WTC11 (cell line): Measurements from ENCODE around the gene CACNA2D1. TPM values are rescaled to one million over a fixed set of nuclear protein-coding genes. Genes with fewer than 3 reads are reported as not detected.

Source experiments
- ATAC-seq: fragments of 200-7000 bp; cut with Tn5 transposase; 2 replicates; pipeline ENCODE4 v1.10.0; 2021; ENCODE audit warnings: mild to moderate bottlenecking, moderate library complexity
- CTCF ChIA-PET: fragments of 300-600 bp; sonication (Branson Sonifier 250); formaldehyde crosslinking; loops from one replicate; lab custom pipeline; 2021; ENCODE audit warnings: antibody characterized with exemption; lab: Charles Lee
- POLR2A ChIA-PET: fragments of 350-600 bp; sonication (Branson Sonifier 250); formaldehyde crosslinking; loops from one replicate; lab custom pipeline; 2021; ENCODE audit warnings: antibody characterized with exemption; lab: Charles Lee
- DNase-seq: peaks from one replicate; pipeline ENCODE4 v3.0.0; 2021; ENCODE audit warnings: low spot score
- H3K27ac Mint-ChIP-seq: 2 replicates; pipeline ENCODE4 v1.8.0; 2021; ENCODE audit warnings: mixed read lengths
- H3K27me3 Mint-ChIP-seq: 2 replicates; pipeline ENCODE4 v1.8.0; 2021; ENCODE audit warnings: low read depth, mild to moderate bottlenecking, moderate library complexity, mixed read lengths
- H3K36me3 Mint-ChIP-seq: 2 replicates; pipeline ENCODE4 v1.8.0; 2021; ENCODE audit warnings: mixed read lengths
- H3K4me1 Mint-ChIP-seq: 2 replicates; pipeline ENCODE4 v1.8.0; 2022; ENCODE audit warnings: mixed read lengths
- H3K4me3 Mint-ChIP-seq: 2 replicates; pipeline ENCODE4 v1.8.0; 2021; ENCODE audit warnings: mild to moderate bottlenecking, moderate library complexity, mixed read lengths
- H3K9me3 Mint-ChIP-seq: 2 replicates; pipeline ENCODE4 v1.8.0; 2021; ENCODE audit warnings: mixed read lengths
- CBFB ChIP-seq: sonication (generic); formaldehyde crosslinking; IDR thresholded peaks from 2 replicates; pipeline ENCODE4 v1.8.1; 2022; ENCODE audit warnings: mild to moderate bottlenecking, low read depth, missing genetic modification reagents
- ESRRA ChIP-seq: sonication (generic); formaldehyde crosslinking; IDR thresholded peaks from 2 replicates; pipeline ENCODE4 v1.8.1; 2022; ENCODE audit warnings: mild to moderate bottlenecking, missing genetic modification reagents, borderline replicate concordance
- GABPB1 ChIP-seq: sonication (generic); formaldehyde crosslinking; IDR thresholded peaks from 2 replicates; pipeline ENCODE4 v1.8.1; 2023; ENCODE audit warnings: mild to moderate bottlenecking, missing genetic modification reagents
- HMGA2 ChIP-seq: fragments of 250-450 bp; sonication (Bioruptor Pico); IDR thresholded peaks from 2 replicates; pipeline ENCODE4 v1.4.0; 2021; ENCODE audit warnings: mild to moderate bottlenecking, moderate library complexity
- JUN ChIP-seq: sonication (generic); formaldehyde crosslinking; IDR thresholded peaks from 2 replicates; pipeline ENCODE4 v1.8.0; 2023; ENCODE audit warnings: mild to moderate bottlenecking, missing genetic modification reagents
- NFYB ChIP-seq: sonication (generic); formaldehyde crosslinking; conservative IDR thresholded peaks from 2 replicates; pipeline ENCODE4 v1.8.0; 2022; ENCODE audit warnings: low read depth, missing genetic modification reagents
- NR1H2 ChIP-seq: sonication (generic); formaldehyde crosslinking; IDR thresholded peaks from 2 replicates; pipeline ENCODE4 v1.9.0; 2021; ENCODE audit warnings: mild to moderate bottlenecking, moderate library complexity, missing genetic modification reagents
- TEAD4 ChIP-seq: sonication (generic); formaldehyde crosslinking; IDR thresholded peaks from 2 replicates; pipeline ENCODE4 v1.8.0; 2022; ENCODE audit warnings: mild to moderate bottlenecking, missing genetic modification reagents
- ZNF121 ChIP-seq: sonication (generic); formaldehyde crosslinking; IDR thresholded peaks from 2 replicates; pipeline ENCODE4 v1.8.0; 2023; ENCODE audit warnings: missing genetic modification reagents
- ZNF138 ChIP-seq: sonication (generic); formaldehyde crosslinking; conservative IDR thresholded peaks from 2 replicates; pipeline ENCODE4 v1.8.1; 2022; ENCODE audit warnings: mild to moderate bottlenecking, moderate library complexity, missing genetic modification reagents
- ZNF671 ChIP-seq: fragments of 250-450 bp; sonication (Bioruptor Pico); IDR thresholded peaks from 2 replicates; pipeline ENCODE4 v1.8.0; 2021; ENCODE audit warnings: mild to moderate bottlenecking
- total RNA-seq: library from RNA; stranded (reverse); gene quantifications from 3 replicates; pipeline ENCODE4 v1.2.3, GENCODE V29; 2021
- TF ChIP-seq, protein P1 (sequence below): sonication (generic); formaldehyde crosslinking; IDR thresholded peaks from 2 replicates; pipeline ENCODE4 v1.8.0; 2022; ENCODE audit warnings: mild to moderate bottlenecking, missing genetic modification reagents
- TF ChIP-seq, protein P2 (sequence below): fragments of 250-450 bp; sonication (Bioruptor Pico); IDR thresholded peaks from 2 replicates; pipeline ENCODE4 v1.9.0; 2021; ENCODE audit warnings: moderate library complexity, mild to moderate bottlenecking, inconsistent platforms, borderline replicate concordance
- TF ChIP-seq, protein P3 (sequence below): sonication (generic); formaldehyde crosslinking; IDR thresholded peaks from 2 replicates; pipeline ENCODE4 v1.8.1; 2022; ENCODE audit warnings: mild to moderate bottlenecking, moderate library complexity, missing genetic modification reagents
- TF ChIP-seq, protein P4 (sequence below): sonication (generic); formaldehyde crosslinking; IDR thresholded peaks from 2 replicates; pipeline ENCODE4 v1.8.0; 2023; ENCODE audit warnings: missing genetic modification reagents
- TF ChIP-seq, protein P5 (sequence below): fragments of 250-450 bp; sonication (Bioruptor Pico); IDR thresholded peaks from 2 replicates; pipeline ENCODE4 v1.9.0; 2021; ENCODE audit warnings: mild to moderate bottlenecking, borderline replicate concordance
- TF ChIP-seq, protein P6 (sequence below): sonication (generic); formaldehyde crosslinking; IDR thresholded peaks from 2 replicates; pipeline ENCODE4 v1.8.0; 2023; ENCODE audit warnings: mild to moderate bottlenecking, missing genetic modification reagents
- TF ChIP-seq, protein P7 (sequence below): sonication (generic); formaldehyde crosslinking; IDR thresholded peaks from 2 replicates; pipeline ENCODE4 v1.8.1; 2023; ENCODE audit warnings: mild to moderate bottlenecking, missing genetic modification reagents

Gene CACNA2D1
- total RNA-seq, 1 experiment from 2014 or later = 33.3 TPM

DNA sequence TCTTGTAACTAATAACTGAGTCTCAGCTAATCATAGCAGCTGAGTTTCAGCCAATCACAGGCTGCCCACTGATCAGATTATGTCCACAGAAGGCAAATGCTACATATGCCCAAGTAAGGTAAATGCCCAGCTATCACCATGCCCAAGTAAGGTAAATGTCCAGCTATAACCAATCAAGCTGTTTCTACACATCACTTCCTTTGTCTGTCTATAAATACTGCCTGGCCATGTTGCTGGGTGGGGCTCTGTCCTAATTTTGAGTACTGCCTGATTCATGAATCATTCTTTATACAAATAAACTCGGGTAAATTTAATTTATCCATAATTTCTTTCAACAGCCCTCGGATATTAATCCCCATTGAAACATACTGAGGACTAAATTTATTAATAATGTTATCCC is 312.4 kb downstream of the CACNA2D1 start (continued):
- TF ChIP-seq ESRRA (CRISPR knock-in tag) = no peak
- TF ChIP-seq, protein P1, sequence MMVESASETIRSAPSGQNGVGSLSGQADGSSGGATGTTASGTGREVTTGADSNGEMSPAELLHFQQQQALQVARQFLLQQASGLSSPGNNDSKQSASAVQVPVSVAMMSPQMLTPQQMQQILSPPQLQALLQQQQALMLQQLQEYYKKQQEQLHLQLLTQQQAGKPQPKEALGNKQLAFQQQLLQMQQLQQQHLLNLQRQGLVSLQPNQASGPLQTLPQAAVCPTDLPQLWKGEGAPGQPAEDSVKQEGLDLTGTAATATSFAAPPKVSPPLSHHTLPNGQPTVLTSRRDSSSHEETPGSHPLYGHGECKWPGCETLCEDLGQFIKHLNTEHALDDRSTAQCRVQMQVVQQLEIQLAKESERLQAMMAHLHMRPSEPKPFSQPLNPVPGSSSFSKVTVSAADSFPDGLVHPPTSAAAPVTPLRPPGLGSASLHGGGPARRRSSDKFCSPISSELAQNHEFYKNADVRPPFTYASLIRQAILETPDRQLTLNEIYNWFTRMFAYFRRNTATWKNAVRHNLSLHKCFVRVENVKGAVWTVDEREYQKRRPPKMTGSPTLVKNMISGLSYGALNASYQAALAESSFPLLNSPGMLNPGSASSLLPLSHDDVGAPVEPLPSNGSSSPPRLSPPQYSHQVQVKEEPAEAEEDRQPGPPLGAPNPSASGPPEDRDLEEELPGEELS = no peak

DNA sequence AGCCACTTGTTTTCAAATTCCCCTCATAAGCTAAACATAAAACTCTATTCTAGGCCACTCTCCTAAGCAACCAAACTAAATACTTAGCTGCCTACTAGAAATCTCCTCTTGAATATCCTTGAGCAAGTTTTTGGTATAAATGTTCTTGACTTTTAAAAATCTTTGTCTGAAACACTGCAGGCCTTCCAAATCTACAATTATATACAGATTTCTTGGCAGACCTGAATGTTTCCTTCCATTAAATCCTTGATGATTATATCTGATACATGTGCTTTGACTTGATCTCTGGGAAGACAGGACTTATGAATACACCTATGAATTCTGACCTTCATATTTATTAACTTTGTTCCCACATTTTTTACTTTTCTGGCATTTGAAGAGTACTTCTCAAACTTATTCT is 314.5 kb downstream of the CACNA2D1 start:
- Mint-ChIP-seq H3K27ac (no peak overlapping the region; the same call in 1 of the 2 replicates), H3K4me1 (peaks cover 4% of the 10 kb centered on the region; the same call in 1 of the 2 replicates), H3K4me3 (no peak overlapping the region), H3K36me3 (peaks cover 21% of the 10 kb centered on the region), H3K27me3 (no peaks in the 10 kb centered on the region), H3K9me3 (peaks cover 25% of the 10 kb centered on the region)
- CTCF ChIA-PET = no interaction called here
- DNase-seq = no peak
- no peak for ATAC-seq
- POLR2A ChIA-PET = no interaction called here
- TF ChIP-seq, protein P2, sequence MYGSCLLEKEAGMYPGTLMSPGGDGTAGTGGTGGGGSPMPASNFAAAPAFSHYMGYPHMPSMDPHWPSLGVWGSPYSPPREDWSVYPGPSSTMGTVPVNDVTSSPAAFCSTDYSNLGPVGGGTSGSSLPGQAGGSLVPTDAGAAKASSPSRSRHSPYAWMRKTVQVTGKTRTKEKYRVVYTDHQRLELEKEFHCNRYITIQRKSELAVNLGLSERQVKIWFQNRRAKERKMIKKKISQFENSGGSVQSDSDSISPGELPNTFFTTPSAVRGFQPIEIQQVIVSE (CRISPR knock-in tag) = no peak
- no peak for TF ChIP-seq GABPB1
- TF ChIP-seq, protein P3, sequence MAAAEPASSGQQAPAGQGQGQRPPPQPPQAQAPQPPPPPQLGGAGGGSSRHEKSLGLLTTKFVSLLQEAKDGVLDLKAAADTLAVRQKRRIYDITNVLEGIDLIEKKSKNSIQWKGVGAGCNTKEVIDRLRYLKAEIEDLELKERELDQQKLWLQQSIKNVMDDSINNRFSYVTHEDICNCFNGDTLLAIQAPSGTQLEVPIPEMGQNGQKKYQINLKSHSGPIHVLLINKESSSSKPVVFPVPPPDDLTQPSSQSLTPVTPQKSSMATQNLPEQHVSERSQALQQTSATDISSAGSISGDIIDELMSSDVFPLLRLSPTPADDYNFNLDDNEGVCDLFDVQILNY (CRISPR knock-in tag) = no peak
- no peak for TF ChIP-seq TEAD4 (CRISPR knock-in tag)

DNA sequence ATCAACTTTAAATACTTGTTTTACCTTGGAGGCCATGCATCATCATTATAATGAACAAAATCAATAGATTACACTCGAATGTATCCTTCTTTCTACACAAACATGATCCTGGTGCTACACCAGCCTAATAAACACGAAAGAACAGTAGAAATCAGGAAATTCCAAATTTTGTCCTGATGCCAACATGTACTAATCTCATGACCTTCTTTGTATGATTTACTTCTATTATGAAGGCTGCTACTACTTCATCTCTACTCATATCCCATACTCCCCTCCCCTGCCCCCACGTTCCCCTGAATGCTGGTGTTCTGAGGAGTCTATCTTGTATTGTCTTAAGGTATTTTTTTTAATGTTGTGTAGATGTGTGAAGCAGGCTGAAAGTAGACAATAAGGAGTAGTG is 315.0 kb downstream of the CACNA2D1 start:
- H3K27me3 Mint-ChIP-seq = no peaks in the 10 kb centered on the region
- ChIA-PET CTCF (no interaction called here), POLR2A (no interaction called here)
- no peak for TF ChIP-seq HMGA2 (CRISPR knock-in tag)
- no peak for TF ChIP-seq NFYB (CRISPR knock-in tag)
- peaks cover 4% of the 10 kb centered on the region for H3K4me1 Mint-ChIP-seq
- H3K4me3 Mint-ChIP-seq = no peak overlapping the region
- H3K9me3 Mint-ChIP-seq = peaks cover 27% of the 10 kb centered on the region
- no peak for ATAC-seq
- H3K36me3 Mint-ChIP-seq = peaks cover 23% of the 10 kb centered on the region
- no peak overlapping the region for H3K27ac Mint-ChIP-seq
- DNase-seq = no peak

DNA sequence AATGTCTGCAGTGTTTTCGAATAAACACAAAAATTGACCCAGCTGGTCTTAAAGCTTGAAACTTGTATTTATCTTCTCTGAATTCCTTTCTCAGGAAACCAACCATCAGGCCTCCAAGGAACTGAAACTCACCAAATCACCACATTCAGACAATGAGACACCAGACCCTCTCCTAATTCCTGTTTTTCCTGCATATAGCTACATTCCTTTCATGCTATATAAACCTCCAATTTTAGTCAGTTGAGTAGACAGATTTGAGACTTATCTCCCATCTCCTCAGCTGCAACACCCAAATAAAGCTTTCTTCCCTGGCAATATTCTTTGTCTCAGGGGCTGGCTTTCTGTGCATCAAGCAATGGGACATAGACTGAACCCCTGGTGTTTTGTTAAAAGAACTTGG is 317.0 kb downstream of the CACNA2D1 start:
- no peak overlapping the region; the same call in 1 of the 2 replicates for H3K27ac Mint-ChIP-seq
- TF ChIP-seq, protein P4, sequence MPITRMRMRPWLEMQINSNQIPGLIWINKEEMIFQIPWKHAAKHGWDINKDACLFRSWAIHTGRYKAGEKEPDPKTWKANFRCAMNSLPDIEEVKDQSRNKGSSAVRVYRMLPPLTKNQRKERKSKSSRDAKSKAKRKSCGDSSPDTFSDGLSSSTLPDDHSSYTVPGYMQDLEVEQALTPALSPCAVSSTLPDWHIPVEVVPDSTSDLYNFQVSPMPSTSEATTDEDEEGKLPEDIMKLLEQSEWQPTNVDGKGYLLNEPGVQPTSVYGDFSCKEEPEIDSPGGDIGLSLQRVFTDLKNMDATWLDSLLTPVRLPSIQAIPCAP (CRISPR knock-in tag) = no peak
- TF ChIP-seq ZNF671 (CRISPR knock-in tag) (no peak), ZNF121 (CRISPR knock-in tag) (no peak), CBFB (no peak), ZNF138 (CRISPR knock-in tag) (no peak), NR1H2 (no peak), JUN (CRISPR knock-in tag) (no peak)
- TF ChIP-seq, protein P5, sequence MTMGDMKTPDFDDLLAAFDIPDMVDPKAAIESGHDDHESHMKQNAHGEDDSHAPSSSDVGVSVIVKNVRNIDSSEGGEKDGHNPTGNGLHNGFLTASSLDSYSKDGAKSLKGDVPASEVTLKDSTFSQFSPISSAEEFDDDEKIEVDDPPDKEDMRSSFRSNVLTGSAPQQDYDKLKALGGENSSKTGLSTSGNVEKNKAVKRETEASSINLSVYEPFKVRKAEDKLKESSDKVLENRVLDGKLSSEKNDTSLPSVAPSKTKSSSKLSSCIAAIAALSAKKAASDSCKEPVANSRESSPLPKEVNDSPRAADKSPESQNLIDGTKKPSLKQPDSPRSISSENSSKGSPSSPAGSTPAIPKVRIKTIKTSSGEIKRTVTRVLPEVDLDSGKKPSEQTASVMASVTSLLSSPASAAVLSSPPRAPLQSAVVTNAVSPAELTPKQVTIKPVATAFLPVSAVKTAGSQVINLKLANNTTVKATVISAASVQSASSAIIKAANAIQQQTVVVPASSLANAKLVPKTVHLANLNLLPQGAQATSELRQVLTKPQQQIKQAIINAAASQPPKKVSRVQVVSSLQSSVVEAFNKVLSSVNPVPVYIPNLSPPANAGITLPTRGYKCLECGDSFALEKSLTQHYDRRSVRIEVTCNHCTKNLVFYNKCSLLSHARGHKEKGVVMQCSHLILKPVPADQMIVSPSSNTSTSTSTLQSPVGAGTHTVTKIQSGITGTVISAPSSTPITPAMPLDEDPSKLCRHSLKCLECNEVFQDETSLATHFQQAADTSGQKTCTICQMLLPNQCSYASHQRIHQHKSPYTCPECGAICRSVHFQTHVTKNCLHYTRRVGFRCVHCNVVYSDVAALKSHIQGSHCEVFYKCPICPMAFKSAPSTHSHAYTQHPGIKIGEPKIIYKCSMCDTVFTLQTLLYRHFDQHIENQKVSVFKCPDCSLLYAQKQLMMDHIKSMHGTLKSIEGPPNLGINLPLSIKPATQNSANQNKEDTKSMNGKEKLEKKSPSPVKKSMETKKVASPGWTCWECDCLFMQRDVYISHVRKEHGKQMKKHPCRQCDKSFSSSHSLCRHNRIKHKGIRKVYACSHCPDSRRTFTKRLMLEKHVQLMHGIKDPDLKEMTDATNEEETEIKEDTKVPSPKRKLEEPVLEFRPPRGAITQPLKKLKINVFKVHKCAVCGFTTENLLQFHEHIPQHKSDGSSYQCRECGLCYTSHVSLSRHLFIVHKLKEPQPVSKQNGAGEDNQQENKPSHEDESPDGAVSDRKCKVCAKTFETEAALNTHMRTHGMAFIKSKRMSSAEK = no peak
- TF ChIP-seq, protein P6, sequence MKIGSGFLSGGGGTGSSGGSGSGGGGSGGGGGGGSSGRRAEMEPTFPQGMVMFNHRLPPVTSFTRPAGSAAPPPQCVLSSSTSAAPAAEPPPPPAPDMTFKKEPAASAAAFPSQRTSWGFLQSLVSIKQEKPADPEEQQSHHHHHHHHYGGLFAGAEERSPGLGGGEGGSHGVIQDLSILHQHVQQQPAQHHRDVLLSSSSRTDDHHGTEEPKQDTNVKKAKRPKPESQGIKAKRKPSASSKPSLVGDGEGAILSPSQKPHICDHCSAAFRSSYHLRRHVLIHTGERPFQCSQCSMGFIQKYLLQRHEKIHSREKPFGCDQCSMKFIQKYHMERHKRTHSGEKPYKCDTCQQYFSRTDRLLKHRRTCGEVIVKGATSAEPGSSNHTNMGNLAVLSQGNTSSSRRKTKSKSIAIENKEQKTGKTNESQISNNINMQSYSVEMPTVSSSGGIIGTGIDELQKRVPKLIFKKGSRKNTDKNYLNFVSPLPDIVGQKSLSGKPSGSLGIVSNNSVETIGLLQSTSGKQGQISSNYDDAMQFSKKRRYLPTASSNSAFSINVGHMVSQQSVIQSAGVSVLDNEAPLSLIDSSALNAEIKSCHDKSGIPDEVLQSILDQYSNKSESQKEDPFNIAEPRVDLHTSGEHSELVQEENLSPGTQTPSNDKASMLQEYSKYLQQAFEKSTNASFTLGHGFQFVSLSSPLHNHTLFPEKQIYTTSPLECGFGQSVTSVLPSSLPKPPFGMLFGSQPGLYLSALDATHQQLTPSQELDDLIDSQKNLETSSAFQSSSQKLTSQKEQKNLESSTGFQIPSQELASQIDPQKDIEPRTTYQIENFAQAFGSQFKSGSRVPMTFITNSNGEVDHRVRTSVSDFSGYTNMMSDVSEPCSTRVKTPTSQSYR = no peak
- TF ChIP-seq, protein P7, sequence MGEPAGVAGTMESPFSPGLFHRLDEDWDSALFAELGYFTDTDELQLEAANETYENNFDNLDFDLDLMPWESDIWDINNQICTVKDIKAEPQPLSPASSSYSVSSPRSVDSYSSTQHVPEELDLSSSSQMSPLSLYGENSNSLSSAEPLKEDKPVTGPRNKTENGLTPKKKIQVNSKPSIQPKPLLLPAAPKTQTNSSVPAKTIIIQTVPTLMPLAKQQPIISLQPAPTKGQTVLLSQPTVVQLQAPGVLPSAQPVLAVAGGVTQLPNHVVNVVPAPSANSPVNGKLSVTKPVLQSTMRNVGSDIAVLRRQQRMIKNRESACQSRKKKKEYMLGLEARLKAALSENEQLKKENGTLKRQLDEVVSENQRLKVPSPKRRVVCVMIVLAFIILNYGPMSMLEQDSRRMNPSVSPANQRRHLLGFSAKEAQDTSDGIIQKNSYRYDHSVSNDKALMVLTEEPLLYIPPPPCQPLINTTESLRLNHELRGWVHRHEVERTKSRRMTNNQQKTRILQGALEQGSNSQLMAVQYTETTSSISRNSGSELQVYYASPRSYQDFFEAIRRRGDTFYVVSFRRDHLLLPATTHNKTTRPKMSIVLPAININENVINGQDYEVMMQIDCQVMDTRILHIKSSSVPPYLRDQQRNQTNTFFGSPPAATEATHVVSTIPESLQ = no peak

More for the DNA sequence above, 317.0 kb downstream of the CACNA2D1 start:
- H3K4me3 Mint-ChIP-seq = no peak overlapping the region
- H3K36me3 Mint-ChIP-seq = peaks cover 27% of the 10 kb centered on the region
- POLR2A ChIA-PET = no interaction called here
- no peaks in the 10 kb centered on the region for H3K27me3 Mint-ChIP-seq
- peaks cover 21% of the 10 kb centered on the region for H3K4me1 Mint-ChIP-seq
- DNase-seq (no peak), ATAC-seq (no peak)
- CTCF ChIA-PET = no interaction called here
- H3K9me3 Mint-ChIP-seq = peaks cover 27% of the 10 kb centered on the region
